ENCODE measurements around the gene WDPCP.

- no peak for TF ChIP-seq CTCF (IDR thresholded peaks at IDR 0.05)
- no peak for TF ChIP-seq POLR2A (IDR thresholded peaks at IDR 0.05)
Measured at GRCh38 chr2:63347361-63347760, 240.9 kb downstream of the WDPCP start.
